Left hindlimb (tissue), 1 donor: Measurements from ENCODE around the gene ZFP42.
"Not testable (repeated sequence)": the region's sequence is repeated elsewhere in the genome, so short reads cannot be mapped to it uniquely, and the experiment has no call there.

ENCODE experiments used
- DNase-seq: peaks from one replicate; pipeline ENCODE4 v3.0.0-alpha.2; 2018

Gene ZFP42

GRCh38 chr4:187995322-187996207 lies at the start of gene ZFP42:
Gene ZFP42, plus strand, starts transcription at chr4:187995771. Its CDS starts 7,037 bp downstream, at chr4:188002808.
- DNase-seq: no peak

GRCh38 chr4:187961171-187961570 lies 34.4 kb upstream of the ZFP42 start:
- no peak for DNase-seq

- no peak for DNase-seq
These were observed 33.6 kb upstream of the ZFP42 start for GRCh38 chr4:187961961-187962360.

- no peak for DNase-seq
These were observed 32.6 kb upstream of the ZFP42 start for GRCh38 chr4:187962926-187963325.

- DNase-seq: no peak
These were observed 29.8 kb upstream of the ZFP42 start for GRCh38 chr4:187965726-187966125.

GRCh38 chr4:187972135-187972534 lies 23.4 kb upstream of the ZFP42 start:
- DNase-seq: no peak

- no peak for DNase-seq
These were observed 11.8 kb upstream of the ZFP42 start for GRCh38 chr4:187983746-187984145.

- no peak for DNase-seq
These were observed 2.6 kb upstream of the ZFP42 start for GRCh38 chr4:187992971-187993370.

GRCh38 chr4:187993827-187994226 lies 1.7 kb upstream of the ZFP42 start:
- DNase-seq: no peak

GRCh38 chr4:187996502-187997177 lies 1.1 kb downstream of the ZFP42 start:
- DNase-seq: no peak

GRCh38 chr4:187997991-187998390 lies 2.4 kb downstream of the ZFP42 start:
- not testable (repeated sequence) for DNase-seq

- no peak for DNase-seq
These were observed 3.9 kb downstream of the ZFP42 start for GRCh38 chr4:187999406-187999932.

GRCh38 chr4:188002323-188002722 lies 6.8 kb downstream of the ZFP42 start:
- no peak for DNase-seq

GRCh38 chr4:188002751-188003150 lies 7.2 kb downstream of the ZFP42 start:
- no peak for DNase-seq

GRCh38 chr4:188005561-188005960 lies 10.0 kb downstream of the ZFP42 start:
- no peak for DNase-seq

- no peak for DNase-seq
These were observed 10.8 kb downstream of the ZFP42 start for GRCh38 chr4:188006285-188006848.

GRCh38 chr4:188008377-188008776 lies 12.8 kb downstream of the ZFP42 start:
- DNase-seq: no peak

GRCh38 chr4:188012426-188012945 lies 16.9 kb downstream of the ZFP42 start:
- peak; percentile 46 for DNase-seq

- no peak for DNase-seq
These were observed 19.7 kb downstream of the ZFP42 start for GRCh38 chr4:188015025-188015940.

- no peak for DNase-seq
These were observed 21.2 kb downstream of the ZFP42 start for GRCh38 chr4:188016754-188017153.

- no peak for DNase-seq
These were observed 22.7 kb downstream of the ZFP42 start for GRCh38 chr4:188018262-188018661.
